NCI-H1048 (cell line): Measurements from ENCODE around the gene CUEDC1.
"Not testable (repeated sequence)": the region's sequence is repeated elsewhere in the genome, so short reads cannot be mapped to it uniquely, and the experiment has no call there.

Source experiments
- DNase-seq: peaks from one replicate; lab custom pipeline; 2025; lab: John Stamatoyannopoulos, UW

CUEDC1 gene

DNA sequence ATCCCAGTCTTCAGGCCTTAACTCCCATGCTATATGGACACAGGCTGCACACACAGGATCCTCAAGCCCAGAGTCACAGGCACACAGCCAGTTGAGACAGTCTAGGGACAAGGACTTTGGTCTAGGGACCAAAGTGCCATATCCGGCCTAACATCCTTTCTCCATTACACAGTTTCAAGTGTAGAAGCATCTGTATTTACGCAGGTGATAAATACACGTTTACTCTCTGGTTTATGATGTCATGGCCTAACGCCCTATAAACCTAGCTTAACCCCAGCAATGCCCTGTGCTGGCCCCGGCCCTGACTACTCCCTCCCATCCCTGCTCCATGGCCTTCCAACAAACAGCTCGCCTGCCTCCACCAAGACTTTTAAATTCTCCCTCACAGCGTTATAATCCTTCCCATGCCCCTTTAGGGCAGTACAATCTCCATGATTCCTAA is 17.1 kb downstream of the CUEDC1 start:
- DNase-seq: no peak

DNA sequence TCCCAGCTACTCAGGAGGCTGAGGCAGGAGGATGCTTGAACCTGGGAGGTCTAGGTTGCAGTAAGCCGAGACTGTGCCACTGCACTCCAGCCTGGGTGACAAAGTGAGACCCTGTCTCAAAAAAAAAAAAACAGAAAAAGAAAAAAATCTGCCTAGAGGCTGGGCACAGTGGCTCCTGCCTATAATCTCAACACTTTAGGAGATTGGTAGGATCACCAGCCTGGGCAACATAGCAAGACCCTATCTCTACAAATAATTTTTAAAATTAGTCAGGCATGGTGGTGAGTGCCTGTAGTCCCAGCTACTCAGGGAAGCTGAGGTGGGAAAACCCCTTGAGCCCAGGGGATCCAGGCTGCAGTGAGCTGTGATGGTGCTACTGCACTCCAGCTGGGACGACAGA is 17.7 kb downstream of the CUEDC1 start:
- no peak for DNase-seq

DNA sequence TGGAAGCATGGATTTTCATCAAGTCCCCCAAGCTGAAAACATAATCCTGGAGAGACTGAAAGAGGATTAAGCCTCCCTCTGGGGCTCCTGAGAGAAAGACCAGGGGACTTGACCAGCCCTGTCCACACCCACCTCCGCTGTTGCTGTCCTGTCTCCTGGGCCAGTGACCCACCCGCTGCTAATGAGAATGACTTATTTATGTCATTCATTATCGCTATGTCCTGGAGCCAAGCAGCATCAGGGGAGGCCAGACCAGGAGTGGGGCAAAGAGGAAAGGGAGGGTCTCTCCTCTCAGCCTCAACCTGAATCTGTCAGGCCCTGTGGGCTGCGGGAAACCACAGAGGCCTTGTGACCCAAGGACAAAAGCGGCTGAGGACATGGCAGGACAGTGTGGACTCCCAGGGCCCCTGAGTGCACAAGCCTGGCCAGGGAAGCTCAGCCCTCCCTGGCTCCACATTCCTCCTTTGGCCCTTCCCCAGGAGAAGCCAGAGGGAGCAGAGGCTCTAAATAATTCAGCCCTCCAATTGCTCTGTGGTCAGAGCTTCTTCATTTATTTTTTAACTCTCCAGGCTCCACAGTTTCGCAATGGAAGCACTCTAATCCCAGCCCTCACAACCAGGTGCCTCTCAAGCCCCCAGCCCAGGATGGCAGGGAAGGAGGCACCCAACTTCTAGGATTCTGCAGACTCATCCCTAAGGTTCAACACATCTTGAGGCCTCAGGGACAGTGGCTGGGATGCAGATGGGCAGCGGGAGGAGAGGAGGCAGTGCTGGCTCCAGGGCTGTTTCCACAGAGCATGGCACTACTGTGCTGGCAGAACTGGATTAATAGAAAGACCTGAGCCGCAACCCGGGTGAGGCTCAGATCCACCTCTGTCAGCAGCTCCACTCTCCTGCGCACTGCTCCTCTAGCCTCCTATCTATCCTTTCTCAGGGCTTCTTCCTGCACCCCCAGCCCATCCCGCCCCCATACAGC is 19.1 kb downstream of the CUEDC1 start:
- DNase-seq: no peak

GRCh38 chr17:57931488-57932137 is 23.6 kb downstream of the CUEDC1 start:
- DNase-seq: no peak

GRCh38 chr17:57930239-57930638 is 25.0 kb downstream of the CUEDC1 start:
- DNase-seq: no peak

- DNase-seq: no peak
Observed at GRCh38 chr17:57929386-57929785, 25.8 kb downstream of the CUEDC1 start.

DNA sequence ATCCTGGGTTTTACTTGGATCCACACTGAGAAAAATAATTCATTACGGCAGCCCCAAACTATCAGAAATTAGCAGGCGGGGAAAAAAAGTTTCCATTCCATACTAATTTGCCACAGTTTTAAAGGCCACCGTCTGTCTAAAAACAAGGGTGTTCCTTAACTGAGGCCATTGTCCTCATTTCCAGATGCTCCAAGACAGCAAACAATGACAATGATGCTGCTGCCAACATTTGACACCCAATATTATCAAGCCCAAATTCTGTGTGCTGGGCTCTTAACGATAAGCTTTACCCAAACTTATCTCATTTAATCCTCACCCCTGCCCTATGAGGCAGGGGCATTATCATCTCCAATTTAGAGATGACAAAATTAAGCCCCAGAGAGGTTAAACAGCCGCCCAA is 26.3 kb downstream of the CUEDC1 start:
- DNase-seq: no peak

- no peak for DNase-seq
Observed at GRCh38 chr17:57927048-57927723, 28.0 kb downstream of the CUEDC1 start.

DNA sequence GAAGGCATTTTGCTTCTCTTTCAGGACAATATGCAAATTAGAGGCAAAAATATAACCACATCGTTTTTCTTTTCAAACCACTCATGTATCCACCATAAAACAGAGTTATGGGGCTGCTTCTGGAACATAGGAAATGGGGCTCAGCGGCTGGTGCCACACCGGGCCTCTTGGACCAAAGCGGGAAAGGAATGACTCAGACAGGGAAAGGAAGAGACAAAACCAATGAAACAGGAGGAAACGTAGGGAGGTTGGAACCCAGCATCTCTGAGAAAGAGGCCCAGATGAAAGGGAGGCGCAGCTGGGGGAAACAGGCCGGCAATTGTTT is 28.5 kb downstream of the CUEDC1 start:
- no peak for DNase-seq

DNA sequence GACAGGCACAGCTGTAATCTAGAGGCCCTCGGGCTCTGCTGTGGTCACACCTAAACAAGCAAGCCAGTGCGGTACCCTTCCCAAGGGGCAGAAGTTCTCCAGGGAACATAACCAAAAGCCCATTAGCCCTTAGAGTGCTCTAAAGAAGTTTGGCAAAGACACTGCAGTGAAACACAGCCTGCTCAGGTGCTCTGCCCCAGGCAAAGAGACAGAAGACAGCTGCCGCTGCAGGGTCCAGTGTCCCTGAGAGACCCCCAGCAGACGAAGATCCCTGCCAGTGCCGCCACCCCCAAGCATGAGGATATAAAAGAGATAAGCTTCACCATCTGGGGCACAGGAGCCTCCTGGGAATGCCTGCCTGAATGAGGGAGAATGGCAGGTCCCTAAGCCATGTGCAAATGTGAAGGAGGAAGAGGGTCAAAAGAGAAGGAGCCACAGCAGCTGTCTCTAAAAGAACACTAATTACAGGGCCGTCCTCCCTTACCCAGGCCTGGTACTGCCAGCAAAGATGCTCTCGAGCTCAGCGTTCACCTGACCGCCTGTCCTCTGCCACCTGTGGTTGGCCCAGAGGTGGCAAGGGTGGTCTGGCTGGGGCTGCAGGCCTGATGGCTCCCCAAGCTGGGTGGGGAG is 29.7 kb downstream of the CUEDC1 start:
- DNase-seq: no peak

DNA sequence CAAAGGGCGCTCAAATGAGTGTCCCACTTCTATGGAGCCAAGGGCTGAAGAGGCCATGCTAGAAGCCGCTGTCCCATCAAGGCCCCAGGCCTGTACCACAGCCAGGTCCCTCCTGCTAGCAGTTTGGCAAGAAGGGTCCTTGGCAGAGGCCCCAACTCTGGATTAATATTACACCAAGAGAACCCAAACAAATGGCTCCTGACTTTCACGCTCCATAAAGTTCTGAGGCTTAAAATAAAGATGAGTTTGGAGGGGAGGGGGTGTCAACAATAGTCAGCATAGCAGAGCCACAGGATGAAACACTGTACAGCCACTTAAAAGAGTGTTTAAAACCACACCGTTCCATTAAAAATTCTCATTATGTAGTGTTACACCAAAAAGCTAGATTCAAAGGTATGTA is 30.5 kb downstream of the CUEDC1 start:
- no peak for DNase-seq

- DNase-seq: no peak
Observed at GRCh38 chr17:57923182-57923872, 31.9 kb downstream of the CUEDC1 start.

- DNase-seq: not testable (repeated sequence)
Observed at GRCh38 chr17:57922745-57923144, 32.5 kb downstream of the CUEDC1 start.

DNA sequence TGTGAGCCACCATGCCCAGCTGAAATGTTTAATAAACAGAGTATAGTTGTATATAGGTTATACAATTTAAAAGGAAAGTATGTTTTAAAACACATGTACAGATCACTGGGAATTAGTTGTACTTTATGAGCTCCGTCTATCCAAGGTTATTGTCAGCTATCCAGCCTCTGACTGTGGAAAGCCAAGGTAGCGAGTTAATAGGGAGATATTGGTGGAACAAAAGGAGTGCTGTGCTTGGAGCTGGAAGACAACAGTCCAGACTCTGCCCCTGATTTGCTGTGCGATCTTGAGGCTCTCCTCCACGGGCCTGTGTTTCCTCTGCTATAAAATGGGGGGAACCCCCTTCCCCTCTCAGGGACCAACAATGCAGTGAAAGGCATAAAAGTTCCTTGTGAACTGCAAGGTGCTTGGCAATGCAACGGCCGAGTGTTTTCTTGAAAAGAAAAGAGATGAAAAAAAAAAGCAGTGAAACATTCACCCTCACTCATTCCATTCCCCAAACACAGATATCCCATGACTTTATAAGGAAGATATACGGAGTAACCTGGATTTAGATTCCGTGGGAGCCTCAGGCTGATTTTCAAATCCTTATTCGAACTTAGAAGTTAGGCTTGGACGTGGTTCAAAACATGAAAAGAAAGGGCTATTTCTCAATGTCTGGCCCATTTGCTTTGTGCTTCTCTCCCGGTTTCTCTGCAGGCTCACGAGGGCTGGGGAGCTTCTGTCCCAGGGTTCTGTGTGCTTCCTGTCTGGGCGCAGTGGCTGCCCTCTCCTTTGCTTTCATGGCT is 34.1 kb downstream of the CUEDC1 start:
- no peak for DNase-seq

DNA sequence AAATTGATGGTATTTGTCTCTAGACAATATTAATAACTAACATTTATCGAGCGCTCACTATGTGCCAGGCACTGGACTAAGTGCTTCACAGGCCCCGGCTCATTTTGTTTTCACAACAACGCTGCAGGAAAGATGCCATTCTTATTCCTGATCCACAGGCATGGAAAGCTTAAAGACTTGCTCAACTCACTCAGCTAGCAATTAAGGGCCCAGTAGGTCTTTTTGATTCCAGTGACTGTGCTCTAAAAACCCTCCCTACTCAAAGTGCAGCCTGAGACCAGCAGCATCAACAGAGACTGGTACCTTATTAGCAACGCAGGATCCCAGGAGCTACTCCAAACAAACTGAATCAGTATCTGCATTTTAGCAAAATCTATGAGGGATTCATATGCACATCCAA is 35.3 kb downstream of the CUEDC1 start:
- DNase-seq: no peak

DNA sequence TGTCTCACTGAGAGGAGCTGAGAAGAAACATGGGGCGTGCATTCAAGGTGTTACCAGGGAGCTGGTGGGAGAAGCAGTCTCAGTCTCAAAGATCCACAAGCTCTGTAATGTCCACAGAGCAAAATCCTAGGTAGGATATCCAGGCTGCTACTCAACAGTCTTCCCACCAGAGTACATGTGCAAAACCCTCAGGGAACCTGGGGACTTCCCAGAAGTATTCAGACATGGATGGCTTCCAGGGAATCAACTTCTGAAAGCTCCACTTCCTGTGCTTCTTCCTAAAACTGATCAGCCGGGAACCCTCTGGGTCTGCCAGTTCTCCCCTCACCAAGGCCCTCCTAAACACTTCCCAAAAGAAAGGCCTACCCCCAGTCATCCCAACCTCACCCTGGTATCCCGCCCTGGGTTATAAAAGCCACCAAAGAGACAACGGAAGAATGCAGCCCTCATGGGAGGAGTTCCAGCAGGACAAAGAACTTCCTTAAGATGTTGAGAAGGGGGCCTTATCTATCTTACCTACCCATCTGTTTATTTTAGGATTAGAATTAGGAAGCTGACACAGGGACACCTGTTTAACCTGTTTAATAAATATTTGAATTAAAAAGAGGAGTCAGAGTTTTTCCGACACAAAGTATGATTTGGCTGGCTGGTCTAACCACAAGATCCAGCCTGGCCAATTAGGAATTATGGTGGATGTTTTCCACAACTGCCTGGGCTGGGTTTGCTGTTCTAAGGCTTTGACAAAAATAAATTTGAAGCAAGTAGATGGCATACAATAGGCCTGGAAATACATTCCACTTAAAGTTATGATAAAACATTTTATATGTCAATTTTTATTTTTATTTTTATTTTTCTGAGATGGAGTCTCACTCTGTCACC is 37.0 kb downstream of the CUEDC1 start:
- no peak for DNase-seq

DNA sequence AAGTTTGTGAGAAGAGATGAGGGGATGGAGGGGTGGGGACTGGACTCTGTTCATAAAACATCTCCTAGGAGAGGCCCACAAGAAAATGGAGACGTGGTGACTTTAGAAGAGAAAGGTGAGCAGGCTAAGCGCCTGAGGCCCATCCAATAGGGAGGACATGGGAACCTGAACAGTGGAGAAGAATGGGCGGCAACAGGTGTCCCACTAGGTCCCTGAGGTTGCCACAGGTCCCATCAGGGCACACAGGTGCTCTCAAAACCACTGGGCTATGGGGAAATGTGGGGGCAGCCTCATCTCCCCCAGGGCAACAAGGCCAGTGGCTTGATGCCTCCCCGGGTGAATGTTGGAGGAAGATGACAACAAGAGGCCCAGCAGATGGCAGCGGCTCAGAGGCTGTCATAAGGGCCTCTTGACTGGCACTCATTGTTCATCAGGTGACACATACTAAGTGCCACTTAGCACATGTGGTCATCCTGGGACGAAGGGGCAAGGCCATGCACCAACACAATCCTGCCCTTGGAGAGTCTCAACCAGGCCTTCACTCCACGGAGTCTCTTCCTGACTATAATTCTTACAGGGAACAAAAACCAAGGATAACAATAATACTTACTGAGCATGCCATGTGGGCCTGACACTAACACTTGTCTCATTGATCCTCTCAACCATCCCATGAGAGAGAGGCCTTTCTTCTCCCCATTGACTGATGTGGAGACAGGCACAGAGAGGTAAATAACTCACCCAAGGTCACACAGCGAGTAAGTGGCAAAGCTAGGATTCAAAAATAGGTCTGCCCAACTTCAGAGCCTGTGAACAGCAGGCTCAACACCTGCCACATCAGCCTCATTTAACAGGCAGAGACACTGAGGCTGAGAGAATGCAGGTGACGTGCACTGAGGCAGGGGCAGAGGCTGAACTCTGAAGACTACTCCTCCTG is 38.0 kb downstream of the CUEDC1 start:
- DNase-seq: no peak

- DNase-seq: no peak
Observed at GRCh38 chr17:57915985-57916757, 39.0 kb downstream of the CUEDC1 start.
